Posterior vena cava (tissue), 2 donors: ENCODE data around the gene KRT35. TPM values are rescaled to one million over a fixed set of nuclear protein-coding genes. Genes with fewer than 3 reads are reported as not detected.
"Not testable (repeated sequence)": the region's sequence is repeated elsewhere in the genome, so short reads cannot be mapped to it uniquely, and the experiment has no call there.

Experiments
- DNase-seq: peaks from one replicate; pipeline ENCODE4 v3.0.0-alpha.2; 2020; ENCODE audit warnings: low spot score
- intact Hi-C, 2 donors: fragments of 100-400 bp; cut with DNase I; formaldehyde crosslinking; loops; one replicate each; pipeline versions ENCODE4 v1.14.1 to v1.14.2; 2022 to 2023
- microRNA-seq, 2 donors: library from miRNA; unstranded; fragments of <30 nt; microRNA quantifications; one replicate each; pipeline ENCODE4 v1.2.0, GENCODE V29; 2020 to 2021; ENCODE audit warnings: borderline microRNAs expressed in 2 of 2
- total RNA-seq, 2 donors: library from RNA; stranded (reverse); fragmentation: NEBNext Ultra II Directional; extraction: Animal tissue kit (Norgen Biotek cat#: 25700); gene quantifications; one replicate each; pipeline ENCODE4 v1.2.1, GENCODE V29; 2021
- donor health status: DM: yes; HTN: yes; CAD: no.
- donor health status: DM: yes; HTN: yes; CAD: no.

Gene KRT35
- total RNA-seq, 2 donors from 2014 or later = not detected

DNA sequence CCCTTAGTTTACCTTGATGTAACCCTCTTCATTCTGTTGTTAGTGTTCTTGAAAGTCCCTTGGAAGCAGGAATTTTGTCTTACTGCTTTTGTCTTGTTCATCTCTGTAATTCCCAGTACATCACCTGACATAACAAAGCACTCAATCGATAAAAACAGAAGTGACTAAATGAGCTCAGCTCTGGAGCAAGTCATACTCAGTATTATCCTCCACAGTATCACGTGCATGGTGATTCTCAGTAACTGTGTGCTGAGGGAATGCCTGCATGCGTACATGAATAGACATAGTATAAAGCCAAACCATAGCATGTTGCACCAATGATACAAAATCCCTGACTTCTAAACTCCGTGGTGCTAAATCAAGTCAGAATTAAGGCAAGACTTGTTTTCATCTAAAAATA lies 47.4 kb downstream of the KRT35 start:
- DNase-seq = no peak
- intact Hi-C loops = no loop called here

GRCh38 chr17:41430376-41430775 lies 50.6 kb downstream of the KRT35 start:
- DNase-seq, intact Hi-C loops: not testable (repeated sequence)

GRCh38 chr17:41429667-41430066 lies 51.3 kb downstream of the KRT35 start:
- DNase-seq = no peak
- intact Hi-C loops = no loop called here

DNA sequence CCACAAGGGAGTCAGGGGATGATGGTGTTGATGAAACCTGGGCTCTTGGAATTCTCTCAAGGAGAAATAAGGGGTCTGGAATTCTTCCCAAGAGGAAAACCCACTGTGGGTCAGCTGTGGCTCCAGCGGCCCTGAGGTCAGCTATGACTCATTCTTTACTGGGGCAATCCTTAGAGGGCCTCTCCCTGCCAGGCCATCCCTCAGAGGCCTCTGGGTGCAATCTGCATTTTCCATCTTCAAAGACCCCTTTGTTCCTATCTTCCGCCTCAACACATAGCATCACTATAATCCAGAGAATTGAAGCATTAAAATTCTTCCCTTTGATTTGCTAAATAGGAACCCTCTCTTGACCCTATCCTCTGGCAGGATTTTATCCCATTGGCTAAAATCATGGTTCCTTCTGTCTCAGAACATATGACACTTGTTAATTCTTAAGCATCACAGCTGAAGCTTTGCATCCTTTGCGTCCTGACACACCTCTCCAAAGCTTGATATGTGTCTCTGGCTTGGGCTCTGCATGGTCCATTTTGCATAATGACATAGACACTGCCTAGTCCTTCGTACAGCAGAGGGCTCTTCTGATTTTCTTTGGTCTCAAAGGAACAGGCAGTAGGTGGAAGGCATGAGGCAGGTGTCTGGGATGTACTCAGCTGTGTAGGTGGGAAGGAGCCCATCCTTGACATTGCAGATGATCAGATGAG lies 52.2 kb downstream of the KRT35 start:
- intact Hi-C loops = no loop called here

More for the DNA sequence above, 52.2 kb downstream of the KRT35 start:
- DNase-seq = no peak

Small RNAs within 50 kb of the gene (microRNA-seq; reads per million reads assigned to microRNA genes)
- 0 reads per million in 2 donors for gene MIR6510

Other genes with a start within 250 kb of the KRT35 start
- not detected for gene KRTAP9-3, start 248.7 kb downstream of the KRT35 start, total RNA-seq
- gene KRTAP9-8, start 243.2 kb downstream of the KRT35 start, total RNA-seq = not detected
- gene KRTAP9-4, start 231.5 kb downstream of the KRT35 start, total RNA-seq = not detected
- not detected for gene KRTAP9-9, start 225.8 kb downstream of the KRT35 start, total RNA-seq
- gene KRTAP9-6, start 215.8 kb downstream of the KRT35 start, total RNA-seq = not detected
- not detected for gene KRTAP9-7, start 205.5 kb downstream of the KRT35 start, total RNA-seq
- gene KRTAP29-1, start 178.3 kb downstream of the KRT35 start, total RNA-seq = not detected
- not detected for gene KRTAP16-1, start 171.8 kb downstream of the KRT35 start, total RNA-seq
- gene KRTAP17-1, start 165.4 kb downstream of the KRT35 start, total RNA-seq = not detected
- gene KRT33A, start 130.3 kb downstream of the KRT35 start, total RNA-seq = not detected
- not detected for gene KRT33B, start 111.3 kb downstream of the KRT35 start, total RNA-seq
- gene KRT34, start 98.8 kb downstream of the KRT35 start, total RNA-seq = not detected
- not detected for gene KRT31, start 83.5 kb downstream of the KRT35 start, total RNA-seq
- not detected for gene KRT37, start 56.6 kb downstream of the KRT35 start, total RNA-seq
- not detected for gene KRT38, start 40.2 kb downstream of the KRT35 start, total RNA-seq
- gene KRT32, start 13.8 kb downstream of the KRT35 start, total RNA-seq = under 1 TPM in 1 of 2 donors, not detected in 1; 0.23 TPM
- gene KRT36, start 8.8 kb upstream of the KRT35 start, total RNA-seq = not detected
- gene KRT13, start 24.5 kb upstream of the KRT35 start, total RNA-seq = not detected
- not detected for gene KRT15, start 37.7 kb upstream of the KRT35 start, total RNA-seq
- gene KRT19, start 47.2 kb upstream of the KRT35 start, total RNA-seq = 1 to 10 TPM; 1.6 to 3.6 TPM
- not detected for gene KRT9, start 90.9 kb upstream of the KRT35 start, total RNA-seq
- gene KRT14, start 105.7 kb upstream of the KRT35 start, total RNA-seq = 1 to 10 TPM; 1.3 to 2.0 TPM
- not detected for gene KRT16, start 131.6 kb upstream of the KRT35 start, total RNA-seq
- 1 to 10 TPM; 2.8 to 5.1 TPM for gene KRT17, start 143.4 kb upstream of the KRT35 start, total RNA-seq
- 100 to 1,000 TPM; 694 to 760 TPM for gene EIF1, start 207.7 kb upstream of the KRT35 start, total RNA-seq
- gene GAST, start 231.2 kb upstream of the KRT35 start, total RNA-seq = not detected